ENCODE results near the gene SEC22A.
"Not testable (repeated sequence)": the region's sequence is repeated elsewhere in the genome, so short reads cannot be mapped to it uniquely, and the experiment has no call there.

SEC22A gene

GRCh38 chr3:123186695-123187094 is 15.0 kb upstream of the SEC22A start:
- no peak for DNase-seq

GRCh38 chr3:123188058-123188457 is 13.7 kb upstream of the SEC22A start:
- no peak for DNase-seq

GRCh38 chr3:123193448-123194101 is 8.2 kb upstream of the SEC22A start:
- no peak for DNase-seq

- DNase-seq, result no peak
These were observed 7.2 kb upstream of the SEC22A start for GRCh38 chr3:123194552-123194951.

- no peak for DNase-seq
These were observed 3.4 kb upstream of the SEC22A start for GRCh38 chr3:123198372-123198771.

- DNase-seq, result no peak
These were observed 553 bp upstream of the SEC22A start for GRCh38 chr3:123201223-123201556.

- peak in 1 of 6 experiments; percentile 21 for DNase-seq
These were observed 708 bp downstream of the SEC22A start for GRCh38 chr3:123202451-123202850.

- no peak for DNase-seq
These were observed 17.2 kb downstream of the SEC22A start for GRCh38 chr3:123218990-123219389.

- not testable (repeated sequence) for DNase-seq
These were observed 19.6 kb downstream of the SEC22A start for GRCh38 chr3:123221369-123221768.

GRCh38 chr3:123225016-123225415 is 23.3 kb downstream of the SEC22A start:
- no peak for DNase-seq

GRCh38 chr3:123226549-123226948 is 24.8 kb downstream of the SEC22A start:
- DNase-seq, result no peak

- DNase-seq, result peak in 1 of 6 experiments; percentile 2
These were observed 27.4 kb downstream of the SEC22A start for GRCh38 chr3:123229145-123229544.

GRCh38 chr3:123236902-123237301 is 35.2 kb downstream of the SEC22A start:
- no peak for DNase-seq

GRCh38 chr3:123239186-123239585 is 37.4 kb downstream of the SEC22A start:
- not testable (repeated sequence) for DNase-seq

GRCh38 chr3:123239756-123240155 is 38.0 kb downstream of the SEC22A start:
- no peak for DNase-seq

- DNase-seq, result peak in 4 of 6 experiments; percentile 10 to 25 (median 16)
These were observed 42.4 kb downstream of the SEC22A start for GRCh38 chr3:123244128-123244527.

- DNase-seq, result no peak
These were observed 45.1 kb downstream of the SEC22A start for GRCh38 chr3:123246866-123247265.

- DNase-seq, result no peak
These were observed 54.5 kb downstream of the SEC22A start for GRCh38 chr3:123256256-123256655.

- DNase-seq, result no peak
These were observed 56.6 kb downstream of the SEC22A start for GRCh38 chr3:123258359-123258758.

GRCh38 chr3:123258811-123259420 is 57.2 kb downstream of the SEC22A start:
- peak in 3 of 6 experiments; percentile 5 to 25 (median 15) for DNase-seq

GRCh38 chr3:123261666-123262065 is 59.9 kb downstream of the SEC22A start:
- no peak for DNase-seq

GRCh38 chr3:123262226-123262625 is 60.5 kb downstream of the SEC22A start:
- no peak for DNase-seq

- DNase-seq, result no peak
These were observed 61.1 kb downstream of the SEC22A start for GRCh38 chr3:123262868-123263267.

GRCh38 chr3:123263941-123264340 is 62.2 kb downstream of the SEC22A start:
- no peak for DNase-seq

GRCh38 chr3:123267821-123268220 is 66.1 kb downstream of the SEC22A start:
- no peak for DNase-seq
